ENCODE data around the gene PTPA.

- TF ChIP-seq, protein P1, sequence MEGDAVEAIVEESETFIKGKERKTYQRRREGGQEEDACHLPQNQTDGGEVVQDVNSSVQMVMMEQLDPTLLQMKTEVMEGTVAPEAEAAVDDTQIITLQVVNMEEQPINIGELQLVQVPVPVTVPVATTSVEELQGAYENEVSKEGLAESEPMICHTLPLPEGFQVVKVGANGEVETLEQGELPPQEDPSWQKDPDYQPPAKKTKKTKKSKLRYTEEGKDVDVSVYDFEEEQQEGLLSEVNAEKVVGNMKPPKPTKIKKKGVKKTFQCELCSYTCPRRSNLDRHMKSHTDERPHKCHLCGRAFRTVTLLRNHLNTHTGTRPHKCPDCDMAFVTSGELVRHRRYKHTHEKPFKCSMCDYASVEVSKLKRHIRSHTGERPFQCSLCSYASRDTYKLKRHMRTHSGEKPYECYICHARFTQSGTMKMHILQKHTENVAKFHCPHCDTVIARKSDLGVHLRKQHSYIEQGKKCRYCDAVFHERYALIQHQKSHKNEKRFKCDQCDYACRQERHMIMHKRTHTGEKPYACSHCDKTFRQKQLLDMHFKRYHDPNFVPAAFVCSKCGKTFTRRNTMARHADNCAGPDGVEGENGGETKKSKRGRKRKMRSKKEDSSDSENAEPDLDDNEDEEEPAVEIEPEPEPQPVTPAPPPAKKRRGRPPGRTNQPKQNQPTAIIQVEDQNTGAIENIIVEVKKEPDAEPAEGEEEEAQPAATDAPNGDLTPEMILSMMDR (IDR thresholded peaks at IDR 0.05): no peak
- TF ChIP-seq ZFX (IDR thresholded peaks at IDR 0.05; ENCODE audit: borderline replicate concordance): no peak
Observed at GRCh38 chr9:129111528-129112151, 425 bp downstream of the PTPA start.
